GM23338 (cell line): Measurements from ENCODE around the gene SRGN. TPM values are rescaled to one million over a fixed set of nuclear protein-coding genes. Genes with fewer than 3 reads are reported as not detected.
A peak's percentile ranks its signal among the peaks of the same experiment; 100 is the strongest.
"Not testable (repeated sequence)": the region's sequence is repeated elsewhere in the genome, so short reads cannot be mapped to it uniquely, and the experiment has no call there.

ENCODE experiments used
- ATAC-seq: fragments of 200-7000 bp; cut with Tn5 transposase; 3 replicates; pipeline ENCODE4 v1.9.1; 2020
- DNase-seq: peaks from one replicate; pipeline ENCODE4 v3.0.0-alpha.2; 2015; ENCODE audit warnings: low spot score
- H2AFZ ChIP-seq: fragments of 200-600 bp; sonication (generic); 2 replicates; pipeline ENCODE4 v1.8.0; 2016; ENCODE audit warnings: antibody characterized with exemption, mild to moderate bottlenecking, moderate library complexity
- H3F3A ChIP-seq: fragments of 200-600 bp; sonication (generic); replicated peaks from 2 replicates; pipeline ENCODE4 v1.8.0; 2017; ENCODE audit warnings: antibody characterized with exemption, mixed run types, low read depth
- H3K27ac ChIP-seq: fragments of 200-600 bp; sonication (generic); 2 replicates; pipeline ENCODE4 v1.6.1; 2016; ENCODE audit warnings: low read depth
- H3K27me3 ChIP-seq: fragments of 200-600 bp; sonication (generic); 2 replicates; pipeline ENCODE4 v1.8.0; 2016; ENCODE audit warnings: mild to moderate bottlenecking, mixed run types, moderate library complexity; ENCODE audit not compliant: insufficient read depth
- H3K36me3 ChIP-seq: fragments of 200-600 bp; sonication (generic); 2 replicates; pipeline ENCODE4 v1.8.0; 2016; ENCODE audit warnings: mild to moderate bottlenecking; ENCODE audit not compliant: insufficient read depth
- H3K4me1 ChIP-seq: fragments of 200-600 bp; sonication (generic); 2 replicates; pipeline ENCODE4 v1.8.0; 2016; ENCODE audit warnings: mild to moderate bottlenecking, moderate library complexity; ENCODE audit not compliant: insufficient read depth
- H3K4me2 ChIP-seq: fragments of 200-600 bp; sonication (generic); 2 replicates; pipeline ENCODE4 v1.7.1; 2017; ENCODE audit warnings: mixed run types
- H3K4me3 ChIP-seq: fragments of 200-600 bp; sonication (generic); 2 replicates; pipeline ENCODE4 v1.6.1; 2016; ENCODE audit warnings: mixed run types
- H3K79me2 ChIP-seq: fragments of 200-600 bp; sonication (generic); replicated peaks from 2 replicates; pipeline ENCODE4 v1.8.0; 2017; ENCODE audit warnings: mild to moderate bottlenecking; ENCODE audit not compliant: insufficient read depth
- H3K9me2 ChIP-seq: fragments of 200-600 bp; sonication (generic); 2 replicates; pipeline ENCODE4 v1.8.0; 2017; ENCODE audit not compliant: insufficient read depth
- H4K20me1 ChIP-seq: fragments of 200-600 bp; sonication (generic); replicated peaks from 2 replicates; pipeline ENCODE4 v1.8.0; 2017; ENCODE audit warnings: mild to moderate bottlenecking; ENCODE audit not compliant: insufficient read depth
- H3K27ac Mint-ChIP-seq: 2 replicates; pipeline ENCODE4 v1.8.0; 2020; ENCODE audit warnings: inconsistent platforms, mild to moderate bottlenecking, moderate library complexity, mixed read lengths
- H3K27me3 Mint-ChIP-seq: 3 replicates; pipeline ENCODE4 v1.8.0; 2022; ENCODE audit warnings: low read depth, mild to moderate bottlenecking, moderate library complexity, mixed read lengths, inconsistent platforms; ENCODE audit not compliant: insufficient read depth, poor library complexity
- H3K36me3 Mint-ChIP-seq: 3 replicates; pipeline ENCODE4 v1.8.0; 2021; ENCODE audit warnings: low read depth, mild to moderate bottlenecking, inconsistent platforms, moderate library complexity, mixed read lengths
- H3K4me1 Mint-ChIP-seq: 3 replicates; pipeline ENCODE4 v1.8.0; 2020; ENCODE audit warnings: mild to moderate bottlenecking, inconsistent platforms, mixed read lengths
- H3K4me3 Mint-ChIP-seq: 3 replicates; pipeline ENCODE4 v1.8.0; 2021; ENCODE audit warnings: moderate library complexity, mild to moderate bottlenecking, inconsistent platforms, mixed read lengths
- H3K9me3 Mint-ChIP-seq: 3 replicates; pipeline ENCODE4 v1.8.0; 2020; ENCODE audit warnings: moderate library complexity, mild to moderate bottlenecking, inconsistent platforms, mixed read lengths
- CREB1 ChIP-seq: fragments of 250-450 bp; sonication (Bioruptor Pico); IDR thresholded peaks from 2 replicates; pipeline ENCODE4 v1.5.0; 2020; ENCODE audit warnings: low read depth, mild to moderate bottlenecking, moderate library complexity
- EZH2 ChIP-seq: fragments of 200-600 bp; sonication (generic); IDR thresholded peaks from one replicate; pipeline ENCODE4 v1.8.0; 2017; ENCODE audit warnings: antibody characterized with exemption, mild to moderate bottlenecking, low read depth; ENCODE audit not compliant: unreplicated experiment
- NANOG ChIP-seq: IDR thresholded peaks from 2 replicates; pipeline ENCODE4 v1.6.1; 2016; ENCODE audit warnings: antibody characterized with exemption, borderline replicate concordance
- POLR2AphosphoS5 ChIP-seq: IDR thresholded peaks from 2 replicates; pipeline ENCODE4 v1.6.1; 2016; ENCODE audit warnings: antibody characterized with exemption, low read depth
- STAT1 ChIP-seq: IDR thresholded peaks from one replicate; pipeline ENCODE4 v1.6.1; 2016; ENCODE audit warnings: antibody characterized with exemption; ENCODE audit not compliant: unreplicated experiment
- ZNF114 ChIP-seq: fragments of 250-450 bp; sonication (Bioruptor Pico); IDR thresholded peaks from 2 replicates; pipeline ENCODE4 v1.5.0; 2020; ENCODE audit warnings: mild to moderate bottlenecking, moderate library complexity
- ZNF331 ChIP-seq: fragments of 250-450 bp; sonication (Bioruptor Pico); IDR thresholded peaks from 2 replicates; pipeline ENCODE4 v1.5.0; 2020; ENCODE audit warnings: low read depth, mild to moderate bottlenecking, moderate library complexity
- ZNF462 ChIP-seq: fragments of 250-450 bp; sonication (Bioruptor Pico); IDR thresholded peaks from 2 replicates; pipeline ENCODE4 v1.5.0; 2020; ENCODE audit warnings: mild to moderate bottlenecking, moderate library complexity
- long read RNA-seq: library from polyadenylated mRNA; unstranded; transcript quantifications from one replicate; pipeline ENCODE4 v2.0.0, GENCODE V29; 2020; ENCODE audit not compliant: unreplicated experiment
- polyA plus RNA-seq: library from polyadenylated mRNA; unstranded; fragments of >200 nt; fragmentation: Nextera tagmentation; extraction: Ambion mirVana; gene quantifications from 2 replicates; pipeline ENCODE4 v1.2.1, GENCODE V29; 2016
- total RNA-seq: library from RNA; depleted of rRNA; stranded (reverse); fragments of >200 nt; shearing (Covaris generic); gene quantifications from 2 replicates; pipeline ENCODE4 v1.2.3, GENCODE V29; 2014; rRNA removed

SRGN gene
- total RNA-seq, result not detected in 2 replicates
- 0.30 TPM in 1 of 2 replicates, not detected in the other for polyA plus RNA-seq
- long read RNA-seq, result 0 reads

DNA sequence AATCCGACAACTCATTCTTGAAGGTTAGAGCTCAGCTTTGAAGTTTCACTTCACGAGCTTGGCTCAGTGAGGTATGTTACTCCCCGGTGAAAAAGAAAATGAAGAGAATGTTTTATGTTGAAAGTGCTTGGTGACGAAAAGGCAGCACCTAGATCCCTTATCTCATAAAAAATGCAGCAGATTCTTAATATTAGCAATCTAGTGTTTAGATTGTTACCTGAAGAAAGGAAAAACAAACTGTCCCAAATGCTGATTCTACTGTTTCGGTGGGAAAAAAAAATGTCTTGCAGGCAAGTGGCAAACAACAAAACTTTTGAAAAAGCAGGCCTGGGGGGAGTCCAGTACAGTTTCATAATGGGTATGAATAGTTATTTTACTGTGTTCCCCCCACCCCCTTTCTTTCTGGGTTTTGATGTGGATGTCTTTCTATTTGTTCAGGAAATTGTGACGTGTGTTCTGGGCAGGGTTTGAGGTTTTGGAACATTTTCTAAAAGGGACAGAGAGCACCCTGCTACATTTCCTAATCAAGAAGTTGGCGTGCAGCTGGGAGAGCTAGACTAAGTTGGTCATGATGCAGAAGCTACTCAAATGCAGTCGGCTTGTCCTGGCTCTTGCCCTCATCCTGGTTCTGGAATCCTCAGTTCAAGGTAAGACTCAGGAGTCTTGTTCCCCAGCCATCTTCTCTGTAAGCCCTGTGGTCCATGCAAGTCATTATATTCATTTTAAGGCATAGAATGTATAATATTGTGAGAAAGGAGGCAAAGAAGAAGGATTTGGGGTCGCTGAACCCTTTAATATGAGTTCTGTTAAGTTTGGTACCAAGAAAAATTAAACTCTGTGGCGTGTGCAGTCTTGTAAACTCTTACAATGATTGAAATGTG lies at the start of gene SRGN:
SRGN (plus strand) TSS at position 514 of the 881 bp plus-strand sequence; CDS start at position 569, 55 bp downstream.
- H3K4me2 ChIP-seq, result no peak within 1 kb of the TSS
- peaks cover 9% of the 10 kb centered on the region for H3K4me1 ChIP-seq
- no peaks in the 10 kb centered on the region for H3F3A ChIP-seq
- H3K4me3 Mint-ChIP-seq, result no peak within 1 kb of the TSS
- peaks cover 13% of the 10 kb centered on the region for H3K4me1 Mint-ChIP-seq
- TF ChIP-seq ZNF114 (CRISPR knock-in tag), result no peak
- no peak for TF ChIP-seq CREB1 (CRISPR knock-in tag)
- TF ChIP-seq ZNF331 (CRISPR knock-in tag), result no peak
- TF ChIP-seq NANOG, result no peak
- TF ChIP-seq EZH2, result no peak
- TF ChIP-seq ZNF462 (CRISPR knock-in tag), result no peak
- TF ChIP-seq STAT1, result no peak
- TF ChIP-seq POLR2AphosphoS5, result no peak
- peaks cover 2% of the 10 kb centered on the region for H3K27me3 Mint-ChIP-seq
- no peaks in the 10 kb centered on the region for H3K79me2 ChIP-seq
- H2AFZ ChIP-seq, result peak within 1 kb of the TSS; percentile 48; the same call in 1 of the 2 replicates
- H4K20me1 ChIP-seq, result no peaks in the 10 kb centered on the region
- no peak within 1 kb of the TSS for H3K4me3 ChIP-seq
- H3K9me2 ChIP-seq, result no peaks in the 10 kb centered on the region
- DNase-seq (no peak), ATAC-seq (no peak)
- no peaks in the 10 kb centered on the region for H3K9me3 Mint-ChIP-seq
- H3K36me3 Mint-ChIP-seq, result no peaks in the 10 kb centered on the region
- no peaks in the 10 kb centered on the region for H3K27me3 ChIP-seq
- no peak within 1 kb of the TSS for H3K27ac ChIP-seq
- no peak within 1 kb of the TSS for H3K27ac Mint-ChIP-seq
- H3K36me3 ChIP-seq, result no peaks in the 10 kb centered on the region

DNA sequence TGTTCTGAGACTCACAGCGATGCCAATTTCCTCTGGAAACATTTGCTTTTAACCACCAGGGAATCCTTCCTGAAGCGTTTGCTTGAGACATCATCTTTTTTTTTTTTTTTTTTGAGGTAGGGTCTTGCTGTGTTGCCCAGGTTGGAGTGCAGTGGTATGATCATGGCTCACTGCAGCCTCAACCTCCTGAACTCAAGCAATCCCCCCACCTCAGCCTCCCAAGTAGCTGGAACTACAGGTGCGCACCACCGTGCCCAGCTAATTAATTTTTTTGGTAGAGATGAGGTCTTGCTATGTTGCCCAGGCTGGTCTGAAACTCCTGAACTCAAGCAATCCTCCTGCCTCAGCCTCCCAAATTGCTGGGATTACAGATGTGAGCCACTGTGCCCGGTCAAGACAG lies 47.0 kb upstream of the SRGN start:
- not testable (repeated sequence) for H3K4me1 Mint-ChIP-seq, H3K4me1 ChIP-seq, H3K9me2 ChIP-seq, H3K4me2 ChIP-seq, H3K4me3 Mint-ChIP-seq, H3K4me3 ChIP-seq, DNase-seq, H3K36me3 Mint-ChIP-seq, H3K27ac Mint-ChIP-seq, ATAC-seq, H3K9me3 Mint-ChIP-seq, H3K27ac ChIP-seq, H2AFZ ChIP-seq, H4K20me1 ChIP-seq, H3K36me3 ChIP-seq, H3K27me3 ChIP-seq, H3F3A ChIP-seq, H3K27me3 Mint-ChIP-seq, H3K79me2 ChIP-seq
